ENCODE results near the gene ZSCAN5A.
"Not testable (repeated sequence)": the region's sequence is repeated elsewhere in the genome, so short reads cannot be mapped to it uniquely, and the experiment has no call there.

DNA sequence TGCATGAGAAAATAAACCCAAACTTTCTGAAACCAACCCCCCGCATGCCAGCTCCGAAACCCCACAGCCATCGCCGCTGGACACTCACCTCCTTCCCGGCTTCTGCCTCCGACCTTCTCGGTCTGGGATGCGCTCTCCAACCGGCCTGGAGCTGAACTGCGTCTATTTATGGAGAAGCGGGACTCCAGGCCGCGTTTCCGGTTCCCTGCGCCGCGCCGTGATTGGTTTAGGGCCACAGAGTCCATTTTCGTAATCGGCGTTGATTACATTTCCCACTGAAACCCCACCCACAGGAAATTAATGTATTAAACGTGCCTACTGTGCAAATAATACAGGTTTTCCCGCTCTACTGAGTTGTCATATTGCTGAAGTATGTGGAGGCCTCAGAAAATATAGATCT, 117.0 kb downstream of the ZSCAN5A start, which contains the start of gene ZSCAN5B:
- TF ChIP-seq, protein P1, sequence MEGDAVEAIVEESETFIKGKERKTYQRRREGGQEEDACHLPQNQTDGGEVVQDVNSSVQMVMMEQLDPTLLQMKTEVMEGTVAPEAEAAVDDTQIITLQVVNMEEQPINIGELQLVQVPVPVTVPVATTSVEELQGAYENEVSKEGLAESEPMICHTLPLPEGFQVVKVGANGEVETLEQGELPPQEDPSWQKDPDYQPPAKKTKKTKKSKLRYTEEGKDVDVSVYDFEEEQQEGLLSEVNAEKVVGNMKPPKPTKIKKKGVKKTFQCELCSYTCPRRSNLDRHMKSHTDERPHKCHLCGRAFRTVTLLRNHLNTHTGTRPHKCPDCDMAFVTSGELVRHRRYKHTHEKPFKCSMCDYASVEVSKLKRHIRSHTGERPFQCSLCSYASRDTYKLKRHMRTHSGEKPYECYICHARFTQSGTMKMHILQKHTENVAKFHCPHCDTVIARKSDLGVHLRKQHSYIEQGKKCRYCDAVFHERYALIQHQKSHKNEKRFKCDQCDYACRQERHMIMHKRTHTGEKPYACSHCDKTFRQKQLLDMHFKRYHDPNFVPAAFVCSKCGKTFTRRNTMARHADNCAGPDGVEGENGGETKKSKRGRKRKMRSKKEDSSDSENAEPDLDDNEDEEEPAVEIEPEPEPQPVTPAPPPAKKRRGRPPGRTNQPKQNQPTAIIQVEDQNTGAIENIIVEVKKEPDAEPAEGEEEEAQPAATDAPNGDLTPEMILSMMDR (IDR thresholded peaks at IDR 0.05): not testable (repeated sequence)
- TF ChIP-seq EP300, POLR2A, POLR2AphosphoS5 (IDR thresholded peaks at IDR 0.05): not testable (repeated sequence)
